ENCODE results near the gene MEF2C. TPM values are rescaled to one million over a fixed set of nuclear protein-coding genes. Genes with fewer than 3 reads are reported as not detected.

The MEF2C gene
- total RNA-seq, 1 experiment from 2014 or later, result 13.0 TPM

DNA sequence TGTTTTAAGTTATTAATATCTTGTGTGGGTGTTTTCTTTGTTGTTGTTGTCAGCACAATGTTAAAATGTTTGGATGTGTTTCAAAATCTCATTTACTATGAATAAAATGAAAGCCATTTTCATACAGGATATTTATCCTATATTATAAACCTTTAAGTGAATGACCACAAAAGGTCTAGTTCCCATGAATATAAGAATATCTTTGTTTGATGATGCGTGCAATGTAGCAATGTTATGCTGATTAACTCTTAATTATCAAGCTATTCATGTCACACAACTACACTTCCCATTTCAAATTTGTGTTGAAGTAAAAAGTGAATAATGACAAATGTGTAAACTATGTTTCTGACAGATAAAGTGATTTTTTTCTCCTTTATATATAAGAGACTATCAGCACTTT lies 59.8 kb downstream of the MEF2C start:
- Histone ChIP-seq H4K20me1 (ENCODE audit: insufficient read depth) (no peaks in the 10 kb centered on the region), H3K9me3 (ENCODE audit: control insufficient read depth in 1 of 2, insufficient read depth in 1 of 2, low read depth in 1 of 2, low read length in 2 of 2) (no peaks in the 10 kb centered on the region), H3K4me2 (ENCODE audit: low read length) (no peak overlapping the region), H3K27ac (ENCODE audit: low read depth, low read length) (no peak overlapping the region), H3K4me1 (ENCODE audit: control insufficient read depth in 1 of 2, insufficient read depth in 2 of 2, low read length in 2 of 2) (peaks cover 26 to 37% of the 10 kb centered on the region in 2 experiments; a peak in 3 of 4 replicates), H2AFZ (ENCODE audit: low read depth, low read length, poor library complexity, severe bottlenecking) (no peak overlapping the region), H3K27me3 (ENCODE audit: insufficient read depth, low read length) (no peaks in the 10 kb centered on the region), H3K9me2 (ENCODE audit: insufficient read depth) (no peaks in the 10 kb centered on the region), H3K79me2 (ENCODE audit: insufficient read depth, low read length) (no peaks in the 10 kb centered on the region), H3K9ac (ENCODE audit: low read length) (no peak overlapping the region), H3K36me3 (ENCODE audit: control insufficient read depth in 1 of 2, insufficient read depth in 2 of 2, low read length in 2 of 2) (no peaks in the 10 kb centered on the region), H3K4me3 (replicated peaks in 1 of 2; ENCODE audit: low read depth in 1 of 2, low read length in 2 of 2) (no peak overlapping the region)
- DNase-seq (ENCODE audit: low read depth, low spot score) (no peak), ATAC-seq (no peak)
- ChIA-PET CTCF (no interaction called here), POLR2A (no interaction called here), RAD21 (ENCODE audit: low non-redundant PET in 1 of 2, low total read pairs in 2 of 2, uncharacterized antibody in 2 of 2, unreplicated experiment in 2 of 2) (no interaction called here)
- BruUV-seq (replicated peaks), result no TSS peak
- TF ChIP-seq ELF1 (IDR thresholded peaks at IDR 0.05; ENCODE audit: borderline replicate concordance, low read depth), result no peak
- no peak for TF ChIP-seq SP1 (IDR thresholded peaks at IDR 0.05; ENCODE audit: low read depth)
- no peak for TF ChIP-seq CBX3 (IDR thresholded peaks at IDR 0.05; ENCODE audit: low read depth)
- TF ChIP-seq TCF7L2 (IDR thresholded peaks at IDR 0.05; ENCODE audit: borderline replicate concordance, extremely low read depth, insufficient read depth, insufficient read length), result no peak
- no peak for TF ChIP-seq ZNF274 (IDR thresholded peaks at IDR 0.05; ENCODE audit: low read depth, low read length)
- no peak for TF ChIP-seq JUND (IDR thresholded peaks at IDR 0.05)
- TF ChIP-seq POLR2A (IDR thresholded peaks at IDR 0.05; ENCODE audit: borderline replicate concordance, extremely low read depth, insufficient read depth, insufficient read length), result no peak
- no peak for TF ChIP-seq ATF3 (IDR thresholded peaks at IDR 0.05)
- TF ChIP-seq, protein P1, sequence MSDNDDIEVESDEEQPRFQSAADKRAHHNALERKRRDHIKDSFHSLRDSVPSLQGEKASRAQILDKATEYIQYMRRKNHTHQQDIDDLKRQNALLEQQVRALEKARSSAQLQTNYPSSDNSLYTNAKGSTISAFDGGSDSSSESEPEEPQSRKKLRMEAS (IDR thresholded peaks at IDR 0.05), result no peak
- TF ChIP-seq FOSL1 (IDR thresholded peaks at IDR 0.05; ENCODE audit: low read depth), result no peak
- no peak for TF ChIP-seq POLR2AphosphoS5 (IDR thresholded peaks at IDR 0.05; ENCODE audit: low read depth, low read length)
- no peak for TF ChIP-seq EZH2 (IDR thresholded peaks at IDR 0.05)
- TF ChIP-seq RAD21 (IDR thresholded peaks at IDR 0.05; ENCODE audit: low read depth), result no peak
- TF ChIP-seq CTCF (IDR thresholded peaks at IDR 0.05 in 2 of 3, conservative IDR thresholded peaks at IDR 0.05 in 1 of 3; ENCODE audit: borderline replicate concordance in 1 of 3, insufficient read depth in 1 of 3, low read depth in 2 of 3, low read length in 2 of 3), result no peak
- TF ChIP-seq CEBPB (IDR thresholded peaks at IDR 0.05; ENCODE audit: low read depth), result no peak
- TF ChIP-seq EGR1 (IDR thresholded peaks at IDR 0.05; ENCODE audit: low read depth), result no peak
- intact Hi-C loops (cut with micrococcal nuclease), result no loop called here
